GM12878 (cell line): ENCODE results near the gene LTBP3. TPM values are rescaled to one million over a fixed set of nuclear protein-coding genes. Genes with fewer than 3 reads are reported as not detected.
A peak's percentile ranks its signal among the peaks of the same experiment; 100 is the strongest.

ENCODE experiments used
- BCL11A ChIP-seq: IDR thresholded peaks from 2 replicates; pipeline ENCODE4 v1.6.1; 2011; ENCODE audit warnings: low read depth, low read length
- CEBPB ChIP-seq, 2 experiments: fragments of 150-350 bp in 1 of 2; IDR thresholded peaks; 2 replicates each; pipeline ENCODE4 v1.6.1; 2012 to 2014; ENCODE audit warnings: low read depth in 2 of 2, low read length in 2 of 2, borderline replicate concordance in 1 of 2, inconsistent platforms in 1 of 2
- CEBPZ ChIP-seq: fragments of 150-350 bp; IDR thresholded peaks from 2 replicates; pipeline ENCODE4 v1.6.1; 2016; ENCODE audit warnings: low read depth, low read length
- EED ChIP-seq: sonication (generic); IDR thresholded peaks from 2 replicates; pipeline ENCODE4 v1.6.1; 2016; ENCODE audit warnings: antibody characterized with exemption, low read depth
- EP300 ChIP-seq, 2 experiments: fragments of 150-350 bp in 1 of 2; IDR thresholded peaks; 2 replicates each; pipeline ENCODE4 v1.6.1; 2011 to 2012; ENCODE audit warnings: low read depth in 2 of 2, low read length in 2 of 2, borderline replicate concordance in 1 of 2, improper control_type of control experiment in 1 of 2, inconsistent platforms in 1 of 2; ENCODE audit not compliant: control insufficient read depth in 1 of 2
- NKRF ChIP-seq: fragments of 450-650 bp; conservative IDR thresholded peaks from 2 replicates; pipeline ENCODE4 v1.6.1; 2017; ENCODE audit warnings: mild to moderate bottlenecking, moderate library complexity
- PAX8 ChIP-seq: fragments of 450-650 bp; IDR thresholded peaks from 2 replicates; pipeline ENCODE4 v1.6.1; 2017; ENCODE audit warnings: mild to moderate bottlenecking, moderate library complexity
- POLR2AphosphoS5 ChIP-seq: IDR thresholded peaks from 2 replicates; pipeline ENCODE4 v1.6.1; 2011; ENCODE audit warnings: mild to moderate bottlenecking, low read length, inconsistent platforms
- RAD51 ChIP-seq: fragments of 450-650 bp; IDR thresholded peaks from 2 replicates; pipeline ENCODE4 v1.6.1; 2016; ENCODE audit warnings: moderate library complexity, mild to moderate bottlenecking, inconsistent platforms
- SMAD5 ChIP-seq: IDR thresholded peaks from 2 replicates; pipeline ENCODE4 v1.6.1; 2016; ENCODE audit warnings: antibody characterized with exemption, low read depth
- SRF ChIP-seq, 2 experiments: IDR thresholded peaks; 2 replicates each; pipeline ENCODE4 v1.6.1; 2011; ENCODE audit warnings: low read depth in 2 of 2, low read length in 2 of 2, mild to moderate bottlenecking in 1 of 2, moderate library complexity in 1 of 2
- TAF1 ChIP-seq: IDR thresholded peaks from 2 replicates; pipeline ENCODE4 v1.6.1; 2011; ENCODE audit warnings: mild to moderate bottlenecking, low read depth, low read length, borderline replicate concordance
- ZBTB11 ChIP-seq: fragments of 450-650 bp; formaldehyde crosslinking; IDR thresholded peaks from 2 replicates; pipeline ENCODE4 v1.5.0; 2022; ENCODE audit warnings: mild to moderate bottlenecking, missing genetic modification characterization
- ZNF217 ChIP-seq: fragments of 450-650 bp; IDR thresholded peaks from 2 replicates; pipeline ENCODE4 v1.6.1; 2017; ENCODE audit warnings: antibody characterized with exemption, mild to moderate bottlenecking
- ZSCAN29 ChIP-seq: fragments of 450-650 bp; IDR thresholded peaks from 2 replicates; pipeline ENCODE4 v1.6.1; 2017; ENCODE audit warnings: mild to moderate bottlenecking, moderate library complexity
- ZZZ3 ChIP-seq: IDR thresholded peaks from 2 replicates; pipeline ENCODE4 v1.6.1; 2011; ENCODE audit warnings: low read depth; ENCODE audit not compliant: control insufficient read depth, insufficient read length
- polyA plus RNA-seq, 11 experiments: library from polyadenylated mRNA; depleted of rRNA in 4 of 11; unstranded in 6 of 11; stranded (reverse) in 5 of 11; fragments of >200 nt; fragmentation: Nextera tagmentation in 4 of 11; fragmentation: Illumina TruSeq in 1 of 11; extraction: Ambion mirVana in 4 of 11; extraction: Trizol in 1 of 11; gene quantifications; 1 replicate in 1 of 11; 2 replicates in 10 of 11; pipeline versions ENCODE4 v1.2.1 to v1.2.3, GENCODE V29; 2011 to 2016; ENCODE audit warnings: inconsistent platforms in 2 of 11, missing spikeins in 2 of 11, low read depth in 1 of 11
- total RNA-seq, 4 experiments: library from RNA; depleted of rRNA in 3 of 4; stranded (reverse); fragments of >200 nt in 3 of 4; fragmentation: Illumina TruSeq in 1 of 4; extraction: Trizol in 1 of 4; gene quantifications; 2 replicates each; pipeline versions ENCODE4 v1.2.1 to v1.2.3, GENCODE V29; 2013 to 2021
- TF ChIP-seq, protein P1 (sequence below): fragments of 450-650 bp; formaldehyde crosslinking; IDR thresholded peaks from 2 replicates; pipeline ENCODE4 v1.4.0; 2022; ENCODE audit warnings: mild to moderate bottlenecking, moderate library complexity

LTBP3 gene
- total and polyA plus RNA-seq, 10 of the 15 experiments (the other 5 are each of a cell fraction or from before 2014, with no cell fraction given) = 2.2 to 12.2 (median 6.2) TPM; not detected in 2

DNA sequence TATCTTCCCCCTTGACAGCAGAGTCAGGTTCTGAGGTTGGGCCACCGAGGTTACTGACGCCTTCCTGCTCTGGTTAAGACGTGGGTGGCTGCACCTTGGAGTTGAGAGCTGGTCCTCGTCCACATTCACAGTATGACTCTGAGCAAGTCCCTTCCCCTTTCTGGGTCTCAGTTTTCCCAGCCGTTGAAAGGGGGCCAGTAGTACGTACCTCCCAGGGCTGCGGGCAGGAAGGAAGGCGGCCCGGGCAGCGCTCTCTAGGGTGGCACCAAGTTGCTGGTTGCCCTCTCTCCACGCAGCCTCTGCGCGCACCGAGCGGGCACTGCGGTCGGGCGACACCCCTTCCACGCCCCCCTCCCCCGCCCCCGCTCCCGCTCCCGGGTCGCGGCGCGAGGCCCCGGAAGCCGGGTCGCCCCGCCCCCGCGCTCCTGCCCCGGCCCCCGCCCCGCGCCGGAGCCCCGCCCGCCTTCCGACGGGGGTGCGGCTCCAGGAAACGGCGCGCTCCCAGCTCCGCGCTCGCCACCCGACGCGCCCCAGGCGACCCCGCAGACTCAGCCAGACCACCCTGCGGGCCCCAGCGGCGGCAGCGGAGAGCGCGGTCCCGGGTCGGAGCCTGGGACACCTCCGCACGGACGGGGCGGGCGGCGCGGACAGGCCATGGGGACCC, 17.5 kb upstream of the LTBP3 start, which contains the start of gene EHBP1L1 (continued):
- TF ChIP-seq CEBPZ = no peak
- TF ChIP-seq, protein P1, sequence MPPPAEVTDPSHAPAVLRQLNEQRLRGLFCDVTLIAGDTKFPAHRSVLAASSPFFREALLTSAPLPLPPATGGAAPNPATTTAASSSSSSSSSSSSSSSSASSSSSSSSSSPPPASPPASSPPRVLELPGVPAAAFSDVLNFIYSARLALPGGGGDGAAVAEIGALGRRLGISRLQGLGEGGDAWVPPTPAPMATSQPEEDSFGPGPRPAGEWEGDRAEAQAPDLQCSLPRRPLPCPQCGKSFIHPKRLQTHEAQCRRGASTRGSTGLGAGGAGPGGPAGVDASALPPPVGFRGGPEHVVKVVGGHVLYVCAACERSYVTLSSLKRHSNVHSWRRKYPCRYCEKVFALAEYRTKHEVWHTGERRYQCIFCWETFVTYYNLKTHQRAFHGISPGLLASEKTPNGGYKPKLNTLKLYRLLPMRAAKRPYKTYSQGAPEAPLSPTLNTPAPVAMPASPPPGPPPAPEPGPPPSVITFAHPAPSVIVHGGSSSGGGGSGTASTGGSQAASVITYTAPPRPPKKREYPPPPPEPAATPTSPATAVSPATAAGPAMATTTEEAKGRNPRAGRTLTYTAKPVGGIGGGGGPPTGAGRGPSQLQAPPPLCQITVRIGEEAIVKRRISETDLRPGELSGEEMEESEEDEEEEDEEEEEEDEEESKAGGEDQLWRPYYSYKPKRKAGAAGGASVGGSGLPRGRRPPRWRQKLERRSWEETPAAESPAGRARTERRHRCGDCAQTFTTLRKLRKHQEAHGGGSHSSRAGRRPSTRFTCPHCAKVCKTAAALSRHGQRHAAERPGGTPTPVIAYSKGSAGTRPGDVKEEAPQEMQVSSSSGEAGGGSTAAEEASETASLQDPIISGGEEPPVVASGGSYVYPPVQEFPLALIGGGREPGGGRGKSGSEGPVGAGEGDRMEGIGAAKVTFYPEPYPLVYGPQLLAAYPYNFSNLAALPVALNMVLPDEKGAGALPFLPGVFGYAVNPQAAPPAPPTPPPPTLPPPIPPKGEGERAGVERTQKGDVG (CRISPR knock-in tag) = no peak
- TF ChIP-seq ZNF217 = peak; percentile 71
- no peak for TF ChIP-seq ZSCAN29
- no peak for TF ChIP-seq PAX8
- TF ChIP-seq NKRF = 0 out of 2 replicates have a peak, but pooled peaks have one; percentile 10
- no peak for TF ChIP-seq ZBTB11 (CRISPR knock-in tag)
- TF ChIP-seq TAF1 = no peak
- 0 out of 2 replicates have a peak, but pooled peaks have one; percentile 27 for TF ChIP-seq POLR2AphosphoS5
- no peak for TF ChIP-seq CEBPB (IDR thresholded peaks at IDR 0.05; ENCODE audit: borderline replicate concordance in 1 of 2, low read depth in 2 of 2, low read length in 2 of 2)
- peak in 1 of 2 experiments; percentile 52; a peak in 1 of 4 replicates for TF ChIP-seq EP300 (IDR thresholded peaks at IDR 0.05; ENCODE audit: borderline replicate concordance in 1 of 2, control insufficient read depth in 1 of 2, low read depth in 2 of 2, low read length in 2 of 2)
- TF ChIP-seq RAD51 = no peak
- TF ChIP-seq SMAD5 = no peak; the same call in 1 of the 2 replicates
- 0 out of 4 replicates have a peak, but pooled peaks of 1 of the 2 experiments have one; percentile 18 for TF ChIP-seq SRF (IDR thresholded peaks at IDR 0.05; ENCODE audit: low read depth in 2 of 2, low read length in 2 of 2)
- no peak for TF ChIP-seq ZZZ3
- TF ChIP-seq EED = peak; percentile 98
- peak; percentile 57; the same call in 1 of the 2 replicates for TF ChIP-seq BCL11A
